Transverse colon (tissue), 4 donors: ENCODE results near the gene S100A5.

Experiments
- EP300 ChIP-seq: sonication (generic); formaldehyde crosslinking; IDR thresholded peaks from one replicate; pipeline ENCODE4 v1.6.1; 2017; ENCODE audit warnings: antibody characterized with exemption, low read depth
- POLR2A ChIP-seq: fragments of 450-650 bp; IDR thresholded peaks from one replicate; pipeline ENCODE4 v1.6.1; 2016; ENCODE audit warnings: antibody characterized with exemption, mild to moderate bottlenecking, moderate library complexity
- POLR2AphosphoS5 ChIP-seq, 3 donors: sonication (generic); formaldehyde crosslinking; IDR thresholded peaks; one replicate each; pipeline ENCODE4 v1.6.1; 2016; ENCODE audit warnings: antibody characterized with exemption in 3 of 3
- TF ChIP-seq, protein P1 (sequence below), 5 experiments: fragments of 200-600 bp in 3 of 5; fragments of 450-650 bp in 2 of 5; sonication (generic) in 3 of 5; IDR thresholded peaks; 1 replicate in 2 of 5; 2 replicates in 3 of 5; pipeline ENCODE4 v1.5.1; 2016 to 2017; ENCODE audit warnings: antibody characterized with exemption in 5 of 5, inconsistent platforms in 3 of 5, mild to moderate bottlenecking in 2 of 5, moderate library complexity in 1 of 5

DNA sequence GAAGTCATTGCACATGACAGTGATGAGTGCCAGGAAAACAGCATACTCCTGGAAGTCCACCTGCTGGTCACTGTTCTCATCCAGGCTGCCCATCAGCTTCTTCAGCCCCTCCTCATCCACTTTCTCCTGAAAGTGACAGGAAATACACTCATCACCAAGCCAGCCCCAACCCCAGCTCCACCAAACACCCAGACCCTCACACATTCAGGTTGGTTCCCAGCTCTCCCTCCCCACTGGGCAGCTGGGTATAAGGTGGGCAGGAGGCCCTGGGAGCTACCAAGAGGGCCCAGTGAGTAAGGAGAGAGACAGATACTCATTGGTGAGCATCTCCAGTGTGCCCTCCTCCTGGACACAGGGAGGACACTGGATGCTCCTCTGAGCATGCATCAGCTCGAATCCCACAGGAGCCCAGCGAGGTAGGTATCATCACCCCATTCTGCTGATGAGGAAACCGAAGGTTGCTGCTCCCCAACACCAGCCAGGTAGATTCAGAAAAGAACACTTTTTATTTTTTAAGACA lies 20.8 kb upstream of the S100A5 start:
- TF ChIP-seq POLR2AphosphoS5 (IDR thresholded peaks at IDR 0.05) = no peak
- TF ChIP-seq, protein P1, sequence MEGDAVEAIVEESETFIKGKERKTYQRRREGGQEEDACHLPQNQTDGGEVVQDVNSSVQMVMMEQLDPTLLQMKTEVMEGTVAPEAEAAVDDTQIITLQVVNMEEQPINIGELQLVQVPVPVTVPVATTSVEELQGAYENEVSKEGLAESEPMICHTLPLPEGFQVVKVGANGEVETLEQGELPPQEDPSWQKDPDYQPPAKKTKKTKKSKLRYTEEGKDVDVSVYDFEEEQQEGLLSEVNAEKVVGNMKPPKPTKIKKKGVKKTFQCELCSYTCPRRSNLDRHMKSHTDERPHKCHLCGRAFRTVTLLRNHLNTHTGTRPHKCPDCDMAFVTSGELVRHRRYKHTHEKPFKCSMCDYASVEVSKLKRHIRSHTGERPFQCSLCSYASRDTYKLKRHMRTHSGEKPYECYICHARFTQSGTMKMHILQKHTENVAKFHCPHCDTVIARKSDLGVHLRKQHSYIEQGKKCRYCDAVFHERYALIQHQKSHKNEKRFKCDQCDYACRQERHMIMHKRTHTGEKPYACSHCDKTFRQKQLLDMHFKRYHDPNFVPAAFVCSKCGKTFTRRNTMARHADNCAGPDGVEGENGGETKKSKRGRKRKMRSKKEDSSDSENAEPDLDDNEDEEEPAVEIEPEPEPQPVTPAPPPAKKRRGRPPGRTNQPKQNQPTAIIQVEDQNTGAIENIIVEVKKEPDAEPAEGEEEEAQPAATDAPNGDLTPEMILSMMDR (IDR thresholded peaks at IDR 0.05) = no peak
- no peak for TF ChIP-seq EP300
- no peak for TF ChIP-seq POLR2A
